HG03103 (cell line): ENCODE results near the gene VAPB.

Source experiments
- ATAC-seq: cut with Tn5 transposase; IDR thresholded peaks from one replicate; pipeline ENCODE4 v1.9.1; 2021; ENCODE audit warnings: low read depth; ENCODE audit not compliant: unreplicated experiment

VAPB gene

GRCh38 chr20:58478141-58478805 is 89.2 kb downstream of the VAPB start:
- ATAC-seq = no peak

- ATAC-seq = no peak
Measured at GRCh38 chr20:58479726-58480440, 90.9 kb downstream of the VAPB start.

GRCh38 chr20:58480551-58481336 is 91.7 kb downstream of the VAPB start:
- ATAC-seq = no peak

GRCh38 chr20:58481481-58482021 is 92.5 kb downstream of the VAPB start:
- ATAC-seq = no peak

GRCh38 chr20:58482416-58482815 is 93.4 kb downstream of the VAPB start:
- ATAC-seq = no peak

- no peak for ATAC-seq
Measured at GRCh38 chr20:58483051-58483450, 94.0 kb downstream of the VAPB start.

GRCh38 chr20:58483470-58483869 is 94.4 kb downstream of the VAPB start:
- ATAC-seq = no peak

GRCh38 chr20:58485393-58485792 is 96.4 kb downstream of the VAPB start:
- ATAC-seq = no peak

GRCh38 chr20:58486207-58486606 is 97.2 kb downstream of the VAPB start:
- no peak for ATAC-seq

- no peak for ATAC-seq
Measured at GRCh38 chr20:58492074-58492718, 103.2 kb downstream of the VAPB start.

- no peak for ATAC-seq
Measured at GRCh38 chr20:58492795-58493524, 103.9 kb downstream of the VAPB start.

GRCh38 chr20:58494923-58495622 is 106.0 kb downstream of the VAPB start:
- ATAC-seq = no peak

GRCh38 chr20:58495623-58496428 is 106.8 kb downstream of the VAPB start:
- ATAC-seq = no peak

GRCh38 chr20:58496429-58496769 is 107.4 kb downstream of the VAPB start:
- ATAC-seq = no peak

GRCh38 chr20:58497076-58497641 is 108.1 kb downstream of the VAPB start:
- ATAC-seq = no peak

- no peak for ATAC-seq
Measured at GRCh38 chr20:58497724-58498469, 108.9 kb downstream of the VAPB start.

GRCh38 chr20:58498470-58499068 is 109.5 kb downstream of the VAPB start:
- no peak for ATAC-seq
